IMR-90 (cell line): ENCODE results near the gene NEDD4L. TPM values are rescaled to one million over a fixed set of nuclear protein-coding genes. Genes with fewer than 3 reads are reported as not detected.

Experiments used
- ATAC-seq: fragments of 200-7000 bp; cut with Tn5 transposase; 2 replicates; pipeline ENCODE4 v1.9.1; 2020; ENCODE audit warnings: low read depth, mild to moderate bottlenecking, moderate library complexity
- BruUV-seq: library from RNA; stranded (reverse); fragments of 400-500 nt; replicated peaks from 2 replicates; lab custom pipeline; 2021; lab: Mats Ljungman, UMichigan
- CTCF ChIA-PET: fragments of 300-600 bp; formaldehyde crosslinking; extraction: SDS; loops from one replicate; lab custom pipeline; 2021; ENCODE audit warnings: antibody characterized with exemption; lab: Yijun Ruan, JAX
- POLR2A ChIA-PET: fragments of 300-600 bp; sonication (Branson Sonifier 250); formaldehyde crosslinking; loops from one replicate; lab custom pipeline; 2022; ENCODE audit warnings: antibody characterized with exemption; ENCODE audit not compliant: unreplicated experiment; lab: Charles Lee
- DNase-seq: peaks from one replicate; pipeline ENCODE4 v3.0.0; 2013
- H2AFZ ChIP-seq: replicated peaks from 2 replicates; pipeline ENCODE3; 2013; ENCODE audit warnings: low read length, mild to moderate bottlenecking; ENCODE audit not compliant: poor library complexity
- H2AK5ac ChIP-seq: 2 replicates; pipeline ENCODE4 v1.6.1; 2013; ENCODE audit warnings: low read depth, low read length, inconsistent platforms
- H2AK9ac ChIP-seq: replicated peaks from 2 replicates; pipeline ENCODE3; 2013; ENCODE audit warnings: mild to moderate bottlenecking, low read depth, low read length, moderate library complexity; ENCODE audit not compliant: poor library complexity
- H2BK120ac ChIP-seq: 2 replicates; pipeline ENCODE4 v1.6.1; 2013; ENCODE audit warnings: low read depth, low read length, inconsistent platforms
- H2BK15ac ChIP-seq: 3 replicates; pipeline ENCODE4 v1.6.1; 2013; ENCODE audit warnings: low read depth, low read length, inconsistent platforms
- H2BK20ac ChIP-seq: 2 replicates; pipeline ENCODE4 v1.6.1; 2013; ENCODE audit warnings: low read depth, mild to moderate bottlenecking, inconsistent platforms, low read length, moderate library complexity
- H2BK5ac ChIP-seq: 2 replicates; pipeline ENCODE4 v1.6.1; 2013; ENCODE audit warnings: mild to moderate bottlenecking, low read depth, low read length, inconsistent platforms; ENCODE audit not compliant: poor library complexity, severe bottlenecking
- H3K14ac ChIP-seq: replicated peaks from 2 replicates; pipeline ENCODE4 v1.6.1; 2013; ENCODE audit warnings: low read depth, low read length, inconsistent platforms
- H3K18ac ChIP-seq: 2 replicates; pipeline ENCODE4 v1.6.1; 2013; ENCODE audit warnings: low read depth, low read length, control low read depth
- H3K23ac ChIP-seq: 2 replicates; pipeline ENCODE4 v1.6.1; 2013; ENCODE audit warnings: low read depth, low read length, inconsistent platforms
- H3K27ac ChIP-seq: 2 replicates; pipeline ENCODE4 v1.5.1; 2013; ENCODE audit warnings: mild to moderate bottlenecking, control low read depth, low read length; ENCODE audit not compliant: insufficient read depth
- H3K27me3 ChIP-seq: 2 replicates; pipeline ENCODE4 v1.6.1; 2013; ENCODE audit warnings: low read length; ENCODE audit not compliant: control insufficient read depth, insufficient read depth
- H3K36me3 ChIP-seq: 2 replicates; pipeline ENCODE4 v1.6.1; 2013; ENCODE audit warnings: low read length, mixed read lengths; ENCODE audit not compliant: control insufficient read depth, insufficient read depth
- H3K4ac ChIP-seq: 2 replicates; pipeline ENCODE4 v1.6.1; 2013; ENCODE audit warnings: low read depth, low read length, inconsistent platforms
- H3K4me1 ChIP-seq: 2 replicates; pipeline ENCODE4 v1.6.1; 2013; ENCODE audit warnings: low read length, mixed read lengths; ENCODE audit not compliant: control insufficient read depth, insufficient read depth
- H3K4me2 ChIP-seq: 2 replicates; pipeline ENCODE4 v1.6.1; 2013; ENCODE audit warnings: low read depth, mild to moderate bottlenecking, control low read depth, low read length, moderate library complexity
- H3K4me3 ChIP-seq: 2 replicates; pipeline ENCODE4 v1.5.1; 2013; ENCODE audit warnings: low read depth, mild to moderate bottlenecking, control low read depth, low read length, moderate library complexity; ENCODE audit not compliant: insufficient read depth
- H3K56ac ChIP-seq: 2 replicates; pipeline ENCODE4 v1.6.1; 2013; ENCODE audit warnings: low read length, inconsistent platforms; ENCODE audit not compliant: insufficient read depth; ENCODE audit errors: extremely low read depth
- H3K79me1 ChIP-seq, 2 experiments: 2 replicates each; pipeline ENCODE4 v1.6.1; 2013; ENCODE audit warnings: low read length in 2 of 2, inconsistent platforms in 1 of 2, low read depth in 1 of 2
- H3K9ac ChIP-seq: 2 replicates; pipeline ENCODE4 v1.6.1; 2013; ENCODE audit warnings: low read depth, low read length, control low read depth
- H3K9me1 ChIP-seq: 2 replicates; pipeline ENCODE4 v1.6.1; 2013; ENCODE audit warnings: low read length, inconsistent platforms; ENCODE audit not compliant: insufficient read depth
- H3K9me3 ChIP-seq: 2 replicates; pipeline ENCODE4 v1.6.1; 2013; ENCODE audit warnings: low read length; ENCODE audit not compliant: control insufficient read depth, insufficient read depth
- H4K20me1 ChIP-seq: 2 replicates; pipeline ENCODE4 v1.6.1; 2013; ENCODE audit warnings: low read length, inconsistent platforms; ENCODE audit not compliant: insufficient read depth
- H4K5ac ChIP-seq: 2 replicates; pipeline ENCODE4 v1.6.1; 2013; ENCODE audit warnings: mild to moderate bottlenecking, low read depth, low read length, control low read depth
- H4K8ac ChIP-seq, 2 experiments: 2 replicates each; pipeline ENCODE4 v1.6.1; 2013; ENCODE audit warnings: low read depth in 2 of 2, low read length in 2 of 2, control low read depth in 1 of 2, inconsistent platforms in 1 of 2
- H4K91ac ChIP-seq: 2 replicates; pipeline ENCODE4 v1.6.1; 2013; ENCODE audit warnings: low read depth, low read length, inconsistent platforms; ENCODE audit not compliant: insufficient read depth
- BHLHE40 ChIP-seq: fragments of 150-350 bp; IDR thresholded peaks from 2 replicates; pipeline ENCODE4 v1.6.1; 2016; ENCODE audit warnings: mild to moderate bottlenecking, low read depth, low read length
- CEBPB ChIP-seq: IDR thresholded peaks from 2 replicates; pipeline ENCODE4 v1.6.1; 2012; ENCODE audit warnings: low read depth, low read length, improper control_type of control experiment
- CHD1 ChIP-seq: IDR thresholded peaks from 2 replicates; pipeline ENCODE4 v1.6.1; 2012; ENCODE audit warnings: low read depth, low read length, improper control_type of control experiment
- CTCF ChIP-seq: conservative IDR thresholded peaks from 2 replicates; pipeline ENCODE4 v1.5.1; 2012; ENCODE audit warnings: mild to moderate bottlenecking, low read depth, low read length, improper control_type of control experiment
- ELK1 ChIP-seq: fragments of 150-350 bp; IDR thresholded peaks from 2 replicates; pipeline ENCODE4 v1.6.1; 2016; ENCODE audit warnings: low read depth, mild to moderate bottlenecking, low read length, moderate library complexity, borderline replicate concordance
- FOS ChIP-seq: fragments of 150-350 bp; IDR thresholded peaks from 2 replicates; pipeline ENCODE4 v1.6.1; 2016; ENCODE audit warnings: low read depth, low read length
- MAFK ChIP-seq: IDR thresholded peaks from 2 replicates; pipeline ENCODE4 v1.6.1; 2012; ENCODE audit warnings: low read depth, low read length, improper control_type of control experiment
- MAZ ChIP-seq: IDR thresholded peaks from 2 replicates; pipeline ENCODE4 v1.6.1; 2012; ENCODE audit warnings: low read depth, mild to moderate bottlenecking, low read length, improper control_type of control experiment, moderate library complexity, borderline replicate concordance
- MXI1 ChIP-seq: IDR thresholded peaks from 2 replicates; pipeline ENCODE4 v1.6.1; 2012; ENCODE audit warnings: low read depth, mild to moderate bottlenecking, low read length, moderate library complexity, borderline replicate concordance
- NFE2L2 ChIP-seq: fragments of 150-350 bp; IDR thresholded peaks from 2 replicates; pipeline ENCODE4 v1.6.1; 2016; ENCODE audit warnings: low read depth, mild to moderate bottlenecking, low read length
- POLR2A ChIP-seq: IDR thresholded peaks from 2 replicates; pipeline ENCODE4 v1.6.1; 2012; ENCODE audit warnings: mild to moderate bottlenecking, low read depth, low read length
- RCOR1 ChIP-seq: IDR thresholded peaks from 2 replicates; pipeline ENCODE4 v1.6.1; 2012; ENCODE audit warnings: mild to moderate bottlenecking, low read length, improper control_type of control experiment; ENCODE audit not compliant: insufficient replicate concordance
- RFX5 ChIP-seq: IDR thresholded peaks from 2 replicates; pipeline ENCODE4 v1.8.0; 2012; ENCODE audit warnings: low read depth, mild to moderate bottlenecking, low read length, moderate library complexity
- SMC3 ChIP-seq: fragments of 150-350 bp; IDR thresholded peaks from 2 replicates; pipeline ENCODE4 v1.6.1; 2016; ENCODE audit warnings: low read depth, mild to moderate bottlenecking, antibody characterized with exemption, low read length, moderate library complexity
- USF2 ChIP-seq: fragments of 150-350 bp; IDR thresholded peaks from 2 replicates; pipeline ENCODE4 v1.6.1; 2017; ENCODE audit warnings: mild to moderate bottlenecking, antibody characterized with exemption, low read length, low read depth
- WGBS, 2 experiments: methylation state at CpG; one replicate each; pipeline versions ENCODE4 v1.1.5 to v1.1.7; 2013; ENCODE audit warnings: missing lambda C conversion rate in 2 of 2; ENCODE audit not compliant: insufficient read length in 1 of 2; ENCODE audit errors: extremely low coverage in 2 of 2; 5-methylcytosine and 5-hydroxymethylcytosine counted together
- dilution Hi-C: fragments of 300-500 bp; cut with HindIII; formaldehyde crosslinking; loops from one replicate; pipeline ENCODE4 v1.14.3; 2018; ENCODE audit warnings: low sequenced_read_pairs; ENCODE audit not compliant: unreplicated experiment
- in situ Hi-C: fragments of 300-500 bp; cut with MboI; formaldehyde crosslinking; loops from 3 replicates; pipeline ENCODE4 v1.14.3; 2019; ENCODE audit warnings: low sequenced_read_pairs, inconsistent platforms, mixed read lengths
- intact Hi-C: fragments of 100-400 bp; cut with micrococcal nuclease; formaldehyde crosslinking; loops from 2 replicates; pipeline ENCODE4 v1.10.0; 2022
- polyA plus RNA-seq, 3 experiments: library from polyadenylated mRNA; depleted of rRNA; stranded (reverse); fragments of >200 nt; gene quantifications; 2 replicates each; pipeline ENCODE4 v1.2.3, GENCODE V29; 2012; ENCODE audit warnings: low replicate concordance in 1 of 3
- total RNA-seq: library from RNA; depleted of rRNA; stranded (reverse); fragments of >200 nt; gene quantifications from 2 replicates; pipeline ENCODE4 v1.2.3, GENCODE V29; 2012

The NEDD4L gene
- total and polyA plus RNA-seq, 2 of the 4 experiments (the other 2 are of a cell fraction) = 10.0 to 10.9 TPM

GRCh38 chr18:58397385-58398132 lies 353.5 kb downstream of the NEDD4L start:
- Histone ChIP-seq H3K56ac (no peak overlapping the region), H3K23ac (no peak overlapping the region), H3K4me2 (no peak overlapping the region), H3K4me3 (no peak overlapping the region), H2AK5ac (no peak overlapping the region), H3K14ac (no peak overlapping the region), H3K79me1 (no peaks in the 10 kb centered on the region), H2AFZ (no peak overlapping the region), H2BK5ac (no peak overlapping the region), H2BK15ac (no peak overlapping the region), H3K9me3 (no peaks in the 10 kb centered on the region), H4K91ac (no peak overlapping the region), H4K8ac (no peak overlapping the region), H4K20me1 (no peaks in the 10 kb centered on the region), H3K18ac (no peak overlapping the region), H2BK20ac (no peak overlapping the region), H3K4me1 (peaks cover 3% of the 10 kb centered on the region; the same call in 1 of the 2 replicates), H3K4ac (no peak overlapping the region), H4K5ac (no peak overlapping the region), H3K27ac (no peak overlapping the region), H2AK9ac (no peak overlapping the region), H3K9ac (no peak overlapping the region), H3K9me1 (peaks cover 6% of the 10 kb centered on the region), H3K36me3 (no peaks in the 10 kb centered on the region; the same call in 1 of the 2 replicates), H3K27me3 (no peaks in the 10 kb centered on the region), H2BK120ac (no peak overlapping the region)
- ChIA-PET POLR2A (no interaction called here), CTCF (interaction anchor here (0.6 kb wide), 1 partner anchor 103 kb away, joined by 7 read pairs; no protein-coding TSS in a partner anchor)
- BruUV-seq = no TSS peak
- 92% methylated on average over 2 of the region's 9 CpGs; no CpG with 5 or more reads in 1 of the 2 experiments for WGBS, 2 experiments
- DNase-seq = no peak
- intact Hi-C loops = no loop called here
- no peak for ATAC-seq
- in situ Hi-C loops = no loop called here
- dilution Hi-C loops = no loop called here
- TF ChIP-seq ELK1 (no peak), RFX5 (no peak), MAZ (no peak), CTCF (no peak), SMC3 (no peak), CHD1 (no peak), POLR2A (no peak), MXI1 (no peak), NFE2L2 (no peak), FOS (no peak), RCOR1 (no peak), CEBPB (no peak), USF2 (no peak), MAFK (no peak), BHLHE40 (no peak)
